ENCODE results near the gene MPLKIP. TPM values are rescaled to one million over a fixed set of nuclear protein-coding genes. Genes with fewer than 3 reads are reported as not detected.
"Not testable (repeated sequence)": the region's sequence is repeated elsewhere in the genome, so short reads cannot be mapped to it uniquely, and the experiment has no call there.

The MPLKIP gene
- total and polyA plus RNA-seq, 12 donors = 11.3 to 30.7 (median 15.8) TPM

GRCh38 chr7:40162516-40162915, 28.1 kb upstream of the MPLKIP start:
- DNase-seq = no peak
- Histone ChIP-seq H3K27ac (no peak overlapping the region), H3K4me3 (no peak overlapping the region), H3K36me3 (no peaks in the 10 kb centered on the region), H3K27me3 (no peaks in the 10 kb centered on the region), H3K9me3 (no peaks in the 10 kb centered on the region), H3K4me1 (no peaks in the 10 kb centered on the region)
- no peak for ATAC-seq
- intact Hi-C loops (cut with DNase I) = no loop called here
- TF ChIP-seq CTCF (IDR thresholded peaks at IDR 0.05) = no peak
- 86% methylated on average over 2 of the region's 2 CpGs for WGBS, 2 donors

GRCh38 chr7:40156988-40157387, 22.6 kb upstream of the MPLKIP start:
- Histone ChIP-seq H3K27me3 (no peaks in the 10 kb centered on the region), H3K4me3 (no peak overlapping the region), H3K9me3 (no peaks in the 10 kb centered on the region), H3K36me3 (no peaks in the 10 kb centered on the region), H3K27ac (no peak overlapping the region), H3K4me1 (no peaks in the 10 kb centered on the region)
- TF ChIP-seq CTCF (IDR thresholded peaks at IDR 0.05) = no peak
- WGBS, 2 donors = 89 to 94% methylated on average over 4 of the region's 4 CpGs
- intact Hi-C loops (cut with DNase I) = no loop called here
- DNase-seq (no peak), ATAC-seq (no peak)

GRCh38 chr7:40151504-40151903, 17.1 kb upstream of the MPLKIP start:
- DNase-seq (no peak), ATAC-seq (no peak)
- Histone ChIP-seq H3K9me3 (no peaks in the 10 kb centered on the region), H3K4me3 (no peak overlapping the region), H3K27ac (no peak overlapping the region), H3K27me3 (no peaks in the 10 kb centered on the region), H3K4me1 (no peaks in the 10 kb centered on the region), H3K36me3 (no peaks in the 10 kb centered on the region)
- TF ChIP-seq CTCF (IDR thresholded peaks at IDR 0.05) = no peak
- 83 to 91% methylated on average over 1 of the region's 1 CpG for WGBS, 2 donors
- intact Hi-C loops (cut with DNase I) = no loop called here

- ATAC-seq (no peak), DNase-seq (no peak)
- WGBS, 2 donors = 89 to 90% methylated on average over 2 of the region's 2 CpGs
Observed at GRCh38 chr7:40148671-40149070, 14.2 kb upstream of the MPLKIP start.

GRCh38 chr7:40148247-40148580, 13.8 kb upstream of the MPLKIP start:
- H3K4me1 ChIP-seq; DNase-seq; H3K36me3 ChIP-seq; H3K4me3 ChIP-seq; H3K9me3 ChIP-seq; ATAC-seq; H3K27me3 ChIP-seq; H3K27ac ChIP-seq; intact Hi-C loops (cut with DNase I): not testable (repeated sequence)
- 91 to 92% methylated on average over 7 of the region's 7 CpGs for whole genome bisulfite sequencing, 2 donors

More at GRCh38 chr7:40148671-40149070, 14.2 kb upstream of the MPLKIP start:
- intact Hi-C loops (cut with DNase I) = no loop called here
- H3K4me1 ChIP-seq = no peaks in the 10 kb centered on the region
- no peaks in the 10 kb centered on the region for H3K27me3 ChIP-seq
- TF ChIP-seq CTCF (IDR thresholded peaks at IDR 0.05) = no peak
- no peak overlapping the region for H3K27ac ChIP-seq
- no peaks in the 10 kb centered on the region for H3K36me3 ChIP-seq
- no peaks in the 10 kb centered on the region for H3K9me3 ChIP-seq
- no peak overlapping the region for H3K4me3 ChIP-seq

Data from heart right ventricle (tissue), 16 donors.